ENCODE measurements around the gene TFCP2L1. TPM values are rescaled to one million over a fixed set of nuclear protein-coding genes. Genes with fewer than 3 reads are reported as not detected.

Gene TFCP2L1
- total and polyA plus RNA-seq, 2 of the 4 experiments (the other 2 are of a cell fraction), result not detected

GRCh38 chr2:121276341-121276740, 8.7 kb downstream of the TFCP2L1 start:
- no peaks in the 10 kb centered on the region for H3K4me1 ChIP-seq (ENCODE audit: control insufficient read depth, insufficient read depth, low read length)
- no peak overlapping the region for H4K8ac ChIP-seq (ENCODE audit: low read depth in 2 of 2, low read length in 2 of 2)
- H3K4me2 ChIP-seq (ENCODE audit: low read depth, low read length), result no peak overlapping the region
- H3K14ac ChIP-seq (replicated peaks; ENCODE audit: low read depth, low read length), result no peak overlapping the region
- no peak overlapping the region for H3K9ac ChIP-seq (ENCODE audit: low read depth, low read length)
- ChIA-PET CTCF (no interaction called here), POLR2A (ENCODE audit: unreplicated experiment) (interaction anchor here (0.7 kb wide), 1 partner anchor 454 kb away, joined by 14 read pairs; no protein-coding TSS in a partner anchor)
- H3K27ac ChIP-seq (ENCODE audit: insufficient read depth, low read length), result no peak overlapping the region
- H4K5ac ChIP-seq (ENCODE audit: low read depth, low read length), result no peak overlapping the region
- no peak for DNase-seq
- H2AFZ ChIP-seq (replicated peaks; ENCODE audit: low read length, poor library complexity), result no peak overlapping the region
- no peak overlapping the region for H3K18ac ChIP-seq (ENCODE audit: low read depth, low read length)
- peaks cover 28% of the 10 kb centered on the region for H3K27me3 ChIP-seq (ENCODE audit: control insufficient read depth, insufficient read depth, low read length)
- no peak overlapping the region for H3K23ac ChIP-seq (ENCODE audit: low read depth, low read length)
- no peak overlapping the region for H2AK5ac ChIP-seq (ENCODE audit: low read depth, low read length)
- no peaks in the 10 kb centered on the region for H3K9me3 ChIP-seq (ENCODE audit: control insufficient read depth, insufficient read depth, low read length)
- H3K56ac ChIP-seq (ENCODE audit: extremely low read depth, insufficient read depth, low read length), result no peak overlapping the region
- H2AK9ac ChIP-seq (replicated peaks; ENCODE audit: low read depth, low read length, poor library complexity), result no peak overlapping the region
- H3K79me1 ChIP-seq (ENCODE audit: low read depth in 1 of 2, low read length in 2 of 2), result no peaks in the 10 kb centered on the region
- H2BK15ac ChIP-seq (ENCODE audit: low read depth, low read length), result no peak overlapping the region
- no peak overlapping the region for H2BK20ac ChIP-seq (ENCODE audit: low read depth, low read length)
- no peaks in the 10 kb centered on the region for H3K9me1 ChIP-seq (ENCODE audit: insufficient read depth, low read length)
- H2BK5ac ChIP-seq (ENCODE audit: low read depth, low read length, poor library complexity, severe bottlenecking), result no peak overlapping the region
- no peaks in the 10 kb centered on the region for H3K36me3 ChIP-seq (ENCODE audit: control insufficient read depth, insufficient read depth, low read length)
- dilution Hi-C loops (cut with HindIII; ENCODE audit: low sequenced_read_pairs, unreplicated experiment), result no loop called here
- H3K4ac ChIP-seq (ENCODE audit: low read depth, low read length), result no peak overlapping the region
- TF ChIP-seq MAFK (IDR thresholded peaks at IDR 0.05; ENCODE audit: low read depth, low read length), result no peak
- TF ChIP-seq MAZ (IDR thresholded peaks at IDR 0.05; ENCODE audit: borderline replicate concordance, low read depth, low read length), result no peak
- no peak for TF ChIP-seq SMC3 (IDR thresholded peaks at IDR 0.05; ENCODE audit: low read depth, low read length)
- TF ChIP-seq USF2 (IDR thresholded peaks at IDR 0.05; ENCODE audit: low read depth, low read length), result no peak
- TF ChIP-seq BHLHE40 (IDR thresholded peaks at IDR 0.05; ENCODE audit: low read depth, low read length), result no peak
- no peak for TF ChIP-seq RCOR1 (IDR thresholded peaks at IDR 0.05; ENCODE audit: insufficient replicate concordance, low read length)
- TF ChIP-seq FOS (IDR thresholded peaks at IDR 0.05; ENCODE audit: low read depth, low read length), result no peak
- TF ChIP-seq NFE2L2 (IDR thresholded peaks at IDR 0.05; ENCODE audit: low read depth, low read length), result no peak
- no peak for TF ChIP-seq RFX5 (IDR thresholded peaks at IDR 0.05; ENCODE audit: low read depth, low read length)
- no peak for TF ChIP-seq MXI1 (IDR thresholded peaks at IDR 0.05; ENCODE audit: borderline replicate concordance, low read depth, low read length)
- no peak for TF ChIP-seq CTCF (conservative IDR thresholded peaks at IDR 0.05; ENCODE audit: low read depth, low read length)
- TF ChIP-seq CEBPB (IDR thresholded peaks at IDR 0.05; ENCODE audit: low read depth, low read length), result no peak
- no peak for TF ChIP-seq POLR2A (IDR thresholded peaks at IDR 0.05; ENCODE audit: low read depth, low read length)
- TF ChIP-seq ELK1 (IDR thresholded peaks at IDR 0.05; ENCODE audit: borderline replicate concordance, low read depth, low read length), result no peak
- no peak for TF ChIP-seq RAD21 (IDR thresholded peaks at IDR 0.05; ENCODE audit: low read length)
- H4K91ac ChIP-seq (ENCODE audit: insufficient read depth, low read depth, low read length), result no peak overlapping the region
- H2BK120ac ChIP-seq (ENCODE audit: low read depth, low read length), result no peak overlapping the region
- no peak for ATAC-seq (ENCODE audit: low read depth)
- in situ Hi-C loops (cut with MboI; ENCODE audit: low sequenced_read_pairs), result no loop called here
- H3K4me3 ChIP-seq (ENCODE audit: insufficient read depth, low read depth, low read length), result no peak overlapping the region
- no TSS peak for BruUV-seq (replicated peaks)
- no CpG with 5 or more reads among the region's 6 CpGs for WGBS, 2 experiments (ENCODE audit: extremely low coverage in 2 of 2, insufficient read length in 1 of 2)
- intact Hi-C loops (cut with micrococcal nuclease), result no loop called here
- no peaks in the 10 kb centered on the region for H4K20me1 ChIP-seq (ENCODE audit: insufficient read depth, low read length)
